K562 (cell line): ENCODE data around the gene WDR88. TPM values are rescaled to one million over a fixed set of nuclear protein-coding genes. Genes with fewer than 3 reads are reported as not detected.

Experiments
- ATAC-seq: fragments of 200-7000 bp; cut with Tn5 transposase; 3 replicates; pipeline ENCODE4 v1.9.1; 2020; ENCODE audit warnings: moderate library complexity
- BruUV-seq: library from RNA; stranded (reverse); fragments of 400-500 nt; replicated peaks from 2 replicates; lab custom pipeline; 2021; lab: Mats Ljungman, UMichigan
- CTCF ChIA-PET: fragments of 300-600 bp; formaldehyde crosslinking; extraction: SDS; loops from one replicate; lab custom pipeline; 2021; ENCODE audit warnings: low intra/inter-chr PET ratio; lab: Yijun Ruan, JAX
- POLR2A ChIA-PET: fragments of 300-600, 350-650 bp; sonication (Branson Sonifier 250); formaldehyde crosslinking; extraction: SDS; loops from one replicate; lab custom pipeline; 2021; ENCODE audit warnings: antibody characterized with exemption, inconsistent platforms; lab: Yijun Ruan, JAX
- DNase-seq, 4 experiments: peaks; one replicate each; pipeline versions ENCODE4 v3.0.0 to v3.0.0-alpha.2; 2011 to 2018; ENCODE audit warnings: low spot score in 3 of 4, mixed read lengths in 3 of 4; ENCODE audit errors: extremely low read depth in 1 of 4
- FAIRE-seq: peaks from 2 replicates; lab custom pipeline; 2011; peaks lifted over from hg19 to GRCh38; lab: Jason Lieb, UNC
- H2AFZ ChIP-seq: 2 replicates; pipeline ENCODE4 v1.6.0; 2011; ENCODE audit warnings: low read depth, low read length, control low read depth, inconsistent platforms
- H3K27ac ChIP-seq: fragments of 200-600 bp; 3 replicates; pipeline ENCODE4 v1.8.0; 2011; ENCODE audit warnings: low read depth, mild to moderate bottlenecking, control low read depth, inconsistent platforms, low read length, moderate library complexity, mixed read lengths; ENCODE audit errors: extremely low read depth
- H3K27me3 ChIP-seq, 2 experiments: fragments of 300-600 bp in 1 of 2; 2 replicates in 1 of 2; 3 replicates in 1 of 2; pipeline versions ENCODE4 v1.6.0 to v1.8.0; 2011; ENCODE audit warnings: inconsistent platforms in 2 of 2, low read length in 2 of 2, mild to moderate bottlenecking in 1 of 2, mixed read lengths in 1 of 2, moderate library complexity in 1 of 2; ENCODE audit not compliant: control insufficient read depth in 2 of 2, insufficient read depth in 2 of 2
- H3K36me3 ChIP-seq: fragments of 300-600 bp; 3 replicates; pipeline ENCODE4 v1.8.0; 2011; ENCODE audit warnings: mild to moderate bottlenecking, low read length, inconsistent platforms; ENCODE audit not compliant: control insufficient read depth, insufficient read depth
- H3K4me1 ChIP-seq, 2 experiments: fragments of 200-600 bp in 1 of 2; replicated peaks in 1 of 2; 2 replicates in 1 of 2; 3 replicates in 1 of 2; pipeline versions ENCODE4 v1.5.1 to v1.8.0; 2011; ENCODE audit warnings: inconsistent platforms in 2 of 2, low read length in 2 of 2, mild to moderate bottlenecking in 1 of 2, mixed read lengths in 1 of 2, moderate library complexity in 1 of 2; ENCODE audit not compliant: control insufficient read depth in 2 of 2, insufficient read depth in 2 of 2
- H3K4me2 ChIP-seq: 2 replicates; pipeline ENCODE4 v1.6.1; 2011; ENCODE audit warnings: low read length, control low read depth, inconsistent platforms, mixed read lengths; ENCODE audit not compliant: insufficient read depth
- H3K4me3 ChIP-seq: fragments of 200-600 bp; sonication (generic), shearing (Covaris generic); 2 replicates; pipeline ENCODE4 v1.5.1; 2016; ENCODE audit warnings: control low read depth, inconsistent platforms
- H3K79me2 ChIP-seq: fragments of 200-600 bp; 3 replicates; pipeline ENCODE4 v1.8.0; 2011; ENCODE audit warnings: low read length, inconsistent platforms; ENCODE audit not compliant: control insufficient read depth, insufficient read depth
- H3K9ac ChIP-seq, 2 experiments: 2 replicates each; pipeline versions ENCODE4 v1.6.0 to v1.6.1; 2011; ENCODE audit warnings: low read depth in 2 of 2, low read length in 2 of 2, control low read depth in 1 of 2, inconsistent platforms in 1 of 2, mild to moderate bottlenecking in 1 of 2, mixed read lengths in 1 of 2; ENCODE audit not compliant: insufficient read depth in 1 of 2
- H3K9me1 ChIP-seq: one replicate; pipeline ENCODE4 v1.6.0; 2011; ENCODE audit warnings: inconsistent platforms, mild to moderate bottlenecking, low read length, moderate library complexity; ENCODE audit not compliant: control insufficient read depth, insufficient read depth
- H3K9me3 ChIP-seq: replicated peaks from 2 replicates; pipeline ENCODE4 v1.5.1; 2011; ENCODE audit warnings: low read depth, low read length, inconsistent platforms; ENCODE audit not compliant: control insufficient read depth, insufficient read depth
- H4K20me1 ChIP-seq: replicated peaks from 2 replicates; pipeline ENCODE4 v1.6.1; 2011; ENCODE audit warnings: low read length, inconsistent platforms, mixed read lengths; ENCODE audit not compliant: control insufficient read depth, insufficient read depth
- FOXJ3 ChIP-seq: sonication (generic); formaldehyde crosslinking; IDR thresholded peaks from 2 replicates; pipeline ENCODE4 v1.4.0; 2020; ENCODE audit warnings: mild to moderate bottlenecking, missing genetic modification reagents
- HDAC1 ChIP-seq, 2 experiments: fragments of 450-650 bp; IDR thresholded peaks; 2 replicates each; pipeline ENCODE4 v1.6.1; 2016 to 2017; ENCODE audit warnings: inconsistent platforms in 1 of 2, mild to moderate bottlenecking in 1 of 2, moderate library complexity in 1 of 2
- KDM1A ChIP-seq, 2 experiments: fragments of 450-650 bp; IDR thresholded peaks; 2 replicates each; pipeline ENCODE4 v1.6.1; 2016; ENCODE audit warnings: mild to moderate bottlenecking in 2 of 2
- KLF10 ChIP-seq: fragments of 250-450 bp; sonication (Bioruptor Pico); IDR thresholded peaks from 2 replicates; pipeline ENCODE4 v1.6.1; 2021; ENCODE audit warnings: matching md5 sums
- MAFK ChIP-seq: IDR thresholded peaks from 2 replicates; pipeline ENCODE4 v1.6.1; 2011; ENCODE audit warnings: low read length, improper control_type of control experiment
- NR3C1 ChIP-seq: sonication (generic); formaldehyde crosslinking; IDR thresholded peaks from 2 replicates; pipeline ENCODE4 v1.8.1; 2022; ENCODE audit warnings: missing genetic modification reagents
- RNF2 ChIP-seq: sonication (generic); IDR thresholded peaks from 2 replicates; pipeline ENCODE4 v1.6.1; 2016
- ZNF24 ChIP-seq: fragments of 450-650 bp; IDR thresholded peaks from 2 replicates; pipeline ENCODE4 v1.6.1; 2016
- ZNF253 ChIP-seq: fragments of 250-450 bp; sonication (Bioruptor Pico); conservative IDR thresholded peaks from 2 replicates; pipeline ENCODE4 v1.6.1; 2021; ENCODE audit warnings: mild to moderate bottlenecking
- ZNF696 ChIP-seq: fragments of 250-450 bp; sonication (Bioruptor Pico); conservative IDR thresholded peaks from 2 replicates; pipeline ENCODE4 v1.4.0; 2020; ENCODE audit warnings: mild to moderate bottlenecking, moderate library complexity
- WGBS: fragments of 100-300 bp; shearing (Covaris generic); methylation state at CpG from one replicate; pipeline ENCODE4 v1.1.6; 2016; ENCODE audit warnings: low coverage, mixed read lengths; ENCODE audit not compliant: insufficient coverage; ENCODE audit errors: missing lambda C conversion rate; 5-methylcytosine and 5-hydroxymethylcytosine counted together
- in situ Hi-C: fragments of 300-500 bp; cut with MboI; formaldehyde crosslinking; loops from 4 replicates; pipeline ENCODE4 v1.15.0; 2018; ENCODE audit warnings: inconsistent platforms, mixed read lengths
- intact Hi-C: fragments of 100-400 bp; cut with micrococcal nuclease; formaldehyde crosslinking; loops from 2 replicates; pipeline ENCODE4 v1.14.2; 2022
- polyA plus RNA-seq, 8 experiments: library from polyadenylated mRNA; depleted of rRNA in 4 of 8; stranded (reverse) in 5 of 8; unstranded in 3 of 8; fragments of >200 nt; fragmentation: Nextera tagmentation in 2 of 8; fragmentation: Illumina TruSeq in 1 of 8; extraction: Ambion mirVana in 2 of 8; extraction: Trizol in 1 of 8; gene quantifications; 2 replicates each; pipeline versions ENCODE4 v1.2.1 to v1.2.3, GENCODE V29; 2011 to 2014; ENCODE audit warnings: inconsistent platforms in 1 of 8, missing spikeins in 1 of 8
- total RNA-seq, 7 experiments: library from RNA; depleted of rRNA in 6 of 7; stranded (reverse); fragments of >200 nt in 6 of 7; fragmentation: Illumina TruSeq in 2 of 7; extraction: Trizol in 2 of 7; gene quantifications; 2 replicates each; pipeline versions ENCODE4 v1.2.1 to v1.2.3, GENCODE V29; 2011 to 2021; ENCODE audit warnings: low replicate concordance in 1 of 7
- TF ChIP-seq, protein P1 (sequence below): sonication (generic); formaldehyde crosslinking; IDR thresholded peaks from 2 replicates; pipeline ENCODE4 v1.8.0; 2022; ENCODE audit warnings: missing genetic modification reagents, mild to moderate bottlenecking, borderline replicate concordance

Gene WDR88
- total and polyA plus RNA-seq, 9 of the 15 experiments (the other 6 are each of a cell fraction or from before 2014, with no cell fraction given) = 0.03 to 0.04 TPM; not detected in 7

DNA sequence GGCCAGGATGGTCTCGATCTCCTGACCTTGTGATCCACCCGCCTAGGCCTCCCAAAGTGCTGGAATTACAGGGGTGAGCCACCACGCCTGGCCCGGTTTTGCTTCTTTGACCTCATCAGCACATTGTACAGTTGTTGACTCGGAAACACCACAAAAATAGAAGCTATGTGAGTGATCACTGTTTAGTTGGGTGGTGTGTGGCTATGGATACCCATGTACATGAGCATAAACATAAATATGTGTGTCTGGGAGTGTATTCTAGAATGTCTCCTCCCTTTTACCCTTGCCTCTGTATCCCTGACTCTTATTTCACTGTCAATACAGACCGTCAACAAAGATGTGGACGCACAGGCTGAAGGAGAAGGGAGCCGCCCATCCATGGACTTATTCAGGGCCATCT lies 14.4 kb upstream of the WDR88 start:
- no peak for ATAC-seq
- Histone ChIP-seq H3K79me2 (no peaks in the 10 kb centered on the region), H3K9me1 (no peaks in the 10 kb centered on the region), H4K20me1 (no peaks in the 10 kb centered on the region), H3K9ac (no peak overlapping the region), H3K4me3 (no peak overlapping the region), H2AFZ (no peak overlapping the region), H3K4me1 (no peaks in the 10 kb centered on the region), H3K27me3 (no peaks in the 10 kb centered on the region), H3K4me2 (no peak overlapping the region), H3K27ac (no peak overlapping the region), H3K9me3 (no peaks in the 10 kb centered on the region), H3K36me3 (peaks cover 47% of the 10 kb centered on the region)
- 96% methylated on average over 7 of the region's 8 CpGs for WGBS
- POLR2A ChIA-PET = interaction anchor here (0.6 to 1.9 kb wide), 3 partner anchors 8 to 625 kb away, joined by 3 to 8 read pairs (median 4); no protein-coding TSS in a partner anchor
- intact Hi-C loops = no loop called here
- no peak for DNase-seq
- TF ChIP-seq KLF10 (no peak), FOXJ3 (no peak), RNF2 (no peak), ZNF253 (no peak), NR3C1 (CRISPR knock-in tag) (no peak), HDAC1 (IDR thresholded peaks at IDR 0.05) (no peak), KDM1A (IDR thresholded peaks at IDR 0.05) (no peak), MAFK (no peak), ZNF696 (CRISPR knock-in tag) (no peak), ZNF24 (no peak)
- TF ChIP-seq, protein P1, sequence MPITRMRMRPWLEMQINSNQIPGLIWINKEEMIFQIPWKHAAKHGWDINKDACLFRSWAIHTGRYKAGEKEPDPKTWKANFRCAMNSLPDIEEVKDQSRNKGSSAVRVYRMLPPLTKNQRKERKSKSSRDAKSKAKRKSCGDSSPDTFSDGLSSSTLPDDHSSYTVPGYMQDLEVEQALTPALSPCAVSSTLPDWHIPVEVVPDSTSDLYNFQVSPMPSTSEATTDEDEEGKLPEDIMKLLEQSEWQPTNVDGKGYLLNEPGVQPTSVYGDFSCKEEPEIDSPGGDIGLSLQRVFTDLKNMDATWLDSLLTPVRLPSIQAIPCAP = no peak
- BruUV-seq = no TSS peak
- no peak for FAIRE-seq
- in situ Hi-C loops = no loop called here
- CTCF ChIA-PET = interaction anchor here (3.3 kb wide), 1 partner anchor 141 kb away, joined by 27 read pairs; no protein-coding TSS in a partner anchor
